GM19239 (cell line): ENCODE data around the gene B4GALT1.
A peak's percentile ranks its signal among the peaks of the same experiment; 100 is the strongest.
"Not testable (repeated sequence)": the region's sequence is repeated elsewhere in the genome, so short reads cannot be mapped to it uniquely, and the experiment has no call there.

Experiments used
- DNase-seq: peaks from one replicate; pipeline ENCODE4 v3.0.0; 2011; ENCODE audit warnings: low spot score; ENCODE audit not compliant: insufficient read length
- FAIRE-seq: peaks from 2 replicates; lab custom pipeline; 2011; peaks lifted over from hg19 to GRCh38; lab: Jason Lieb, UNC

Gene B4GALT1

DNA sequence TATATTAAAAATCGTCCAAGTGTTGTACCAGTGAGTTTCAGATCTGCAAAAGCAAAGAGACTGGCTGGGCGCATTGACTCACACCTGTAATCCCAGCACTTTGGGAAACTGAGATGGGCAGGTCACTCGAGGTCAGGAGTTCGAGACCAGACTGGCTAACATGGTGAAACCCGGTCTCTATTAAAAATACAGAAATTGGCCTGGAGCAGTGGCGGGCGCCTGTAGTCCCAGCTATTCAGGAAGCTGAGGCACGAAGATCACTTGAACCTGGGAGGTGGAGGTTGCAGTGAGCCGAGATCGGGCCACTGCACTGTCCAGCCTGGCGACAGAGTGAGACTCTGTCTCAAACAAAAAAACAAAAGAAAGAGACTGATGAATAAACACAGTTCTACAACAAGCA, 18.3 kb upstream of the B4GALT1 start:
- FAIRE-seq (no peak), DNase-seq (no peak)

DNA sequence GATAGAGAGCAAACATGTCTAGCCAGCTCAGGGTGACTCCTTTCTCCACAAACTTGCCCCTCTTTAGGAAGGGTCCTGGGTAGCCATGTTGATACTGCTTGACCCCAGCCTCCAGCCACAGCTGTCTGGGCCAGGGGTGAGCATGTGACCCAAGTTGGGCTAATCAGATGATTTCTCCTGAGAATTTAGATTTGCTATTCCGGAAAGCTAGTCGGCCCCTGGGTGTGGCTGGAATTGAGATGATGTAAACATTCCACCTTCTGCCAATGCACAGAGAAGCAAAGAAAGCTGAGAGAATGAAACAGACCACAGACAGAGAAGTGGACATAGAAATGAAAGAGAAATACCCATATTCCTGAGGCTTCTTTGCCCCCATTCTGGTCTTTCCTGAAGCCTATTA, 17.8 kb upstream of the B4GALT1 start:
- FAIRE-seq: no peak
- DNase-seq: no peak

DNA sequence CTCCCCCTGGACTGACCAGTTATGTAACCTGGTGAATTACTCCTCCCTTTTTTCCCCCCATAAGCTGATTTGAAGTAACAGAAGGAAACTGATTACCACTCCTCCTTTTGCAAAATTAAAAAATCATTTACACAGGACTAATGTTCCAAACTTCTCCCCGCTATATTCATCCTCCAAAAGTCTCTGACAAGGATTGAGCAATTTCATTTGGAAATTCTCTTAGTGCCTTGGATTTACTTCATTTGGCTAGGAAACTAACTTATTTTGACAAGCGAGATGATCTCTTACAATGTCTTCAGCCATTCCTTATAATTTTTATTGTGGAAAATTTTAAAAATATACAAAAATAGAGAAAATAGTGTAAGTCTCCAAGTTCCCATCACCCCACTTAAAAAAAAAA, 15.4 kb upstream of the B4GALT1 start:
- DNase-seq (no peak), FAIRE-seq (no peak)

DNA sequence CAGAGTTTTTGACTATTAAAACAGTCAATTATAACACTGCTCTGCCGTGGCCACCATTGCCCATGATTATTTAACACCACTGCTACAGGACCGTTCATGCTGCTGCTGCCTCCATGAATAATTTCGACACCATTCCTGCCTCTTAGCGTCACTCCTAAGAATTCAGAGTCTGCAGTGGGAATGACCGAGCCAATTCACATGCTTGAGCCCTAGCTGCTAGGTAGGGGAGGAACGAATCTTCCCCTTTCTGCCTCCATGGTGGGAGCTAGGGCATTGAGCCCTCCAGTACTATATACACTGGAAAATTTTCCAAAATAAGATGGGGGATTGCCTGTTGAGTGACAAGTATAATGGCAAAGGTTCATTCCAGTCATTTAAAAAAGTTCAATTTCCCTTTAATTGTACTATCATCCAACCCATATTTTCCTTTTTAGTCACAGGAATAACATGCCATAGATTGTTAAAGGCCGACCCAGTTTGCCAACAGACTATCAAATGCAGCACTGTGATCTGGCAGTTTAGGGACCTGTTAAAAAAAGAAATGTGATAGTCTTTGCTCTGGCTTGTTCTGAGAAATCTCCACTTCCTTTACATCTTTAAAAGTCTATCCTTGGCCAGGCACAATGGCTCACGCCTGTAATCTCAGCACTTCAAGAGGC, 13.5 kb upstream of the B4GALT1 start:
- DNase-seq: no peak
- FAIRE-seq: no peak

DNA sequence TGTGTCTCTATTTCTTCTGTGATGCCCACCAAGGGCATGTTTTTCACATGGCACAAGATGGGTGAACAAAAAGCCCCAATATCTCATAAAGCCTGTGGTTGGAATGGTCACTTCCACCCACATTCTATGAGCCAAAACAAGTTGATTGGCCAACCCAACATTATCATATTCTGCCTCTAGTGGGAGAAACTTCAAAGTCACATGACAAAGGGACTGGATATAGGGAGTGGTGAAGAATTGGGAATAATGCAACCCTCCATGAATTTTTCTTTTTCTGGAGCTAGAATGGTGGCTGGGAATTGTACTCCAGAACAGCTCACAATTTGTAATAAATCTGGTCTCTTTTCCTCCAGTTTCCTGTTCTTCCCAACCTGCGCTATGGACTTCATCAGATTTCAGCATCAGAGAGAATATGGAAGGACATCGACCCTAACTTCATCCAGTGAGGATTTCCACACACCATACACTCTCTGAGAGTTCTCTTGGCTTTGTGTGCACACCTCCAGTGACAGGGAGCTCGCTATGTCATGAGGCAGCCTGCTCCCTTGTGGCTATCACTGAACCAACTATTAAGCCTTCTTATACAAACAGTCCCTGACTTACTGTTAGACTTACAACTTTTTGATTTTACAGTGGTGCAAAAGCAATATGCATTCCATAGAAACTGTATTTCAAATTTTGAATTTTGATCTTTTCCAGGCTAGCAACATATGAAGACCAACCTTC, 12.0 kb upstream of the B4GALT1 start:
- no peak for FAIRE-seq
- no peak for DNase-seq

DNA sequence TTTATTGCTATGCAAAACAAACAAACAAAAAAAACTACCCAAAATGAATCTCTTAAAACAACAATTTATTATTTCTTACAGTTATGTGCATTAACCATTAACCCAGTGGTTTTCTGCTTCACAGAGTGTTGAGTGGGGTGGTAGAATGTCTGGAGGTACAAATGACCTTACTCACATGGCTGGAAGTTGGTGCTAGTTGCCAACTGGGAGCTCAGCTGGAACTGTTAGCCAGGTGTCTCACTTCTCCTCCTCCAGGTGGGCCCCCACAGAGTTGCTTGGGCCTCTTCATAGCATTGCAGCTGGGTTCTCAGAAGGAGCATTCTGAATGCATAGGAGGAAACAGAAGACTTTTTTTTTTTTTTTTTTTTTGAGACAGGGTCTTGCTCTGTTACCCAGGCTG, 10.5 kb upstream of the B4GALT1 start:
- FAIRE-seq (peak; percentile 81), DNase-seq (no peak)

DNA sequence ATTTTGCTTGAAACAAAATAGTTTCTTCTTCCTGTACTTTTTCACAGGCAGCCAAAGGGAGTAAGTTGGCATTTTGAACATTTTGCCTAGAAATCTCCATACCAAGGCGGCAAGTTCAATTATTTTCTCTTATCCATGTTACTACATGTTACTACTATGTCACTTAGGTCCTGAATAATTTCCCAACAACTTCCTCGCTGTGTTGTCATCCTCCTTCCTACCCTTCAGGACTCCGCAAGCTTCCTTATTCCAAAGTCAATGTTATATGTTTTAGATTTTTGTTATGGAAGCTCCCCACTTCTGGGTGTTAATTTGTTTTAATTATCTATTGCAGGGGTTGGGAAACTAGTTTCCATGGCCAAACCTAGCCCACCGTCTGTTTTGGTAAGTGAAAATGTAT, 9.9 kb upstream of the B4GALT1 start:
- FAIRE-seq: no peak
- DNase-seq: no peak

DNA sequence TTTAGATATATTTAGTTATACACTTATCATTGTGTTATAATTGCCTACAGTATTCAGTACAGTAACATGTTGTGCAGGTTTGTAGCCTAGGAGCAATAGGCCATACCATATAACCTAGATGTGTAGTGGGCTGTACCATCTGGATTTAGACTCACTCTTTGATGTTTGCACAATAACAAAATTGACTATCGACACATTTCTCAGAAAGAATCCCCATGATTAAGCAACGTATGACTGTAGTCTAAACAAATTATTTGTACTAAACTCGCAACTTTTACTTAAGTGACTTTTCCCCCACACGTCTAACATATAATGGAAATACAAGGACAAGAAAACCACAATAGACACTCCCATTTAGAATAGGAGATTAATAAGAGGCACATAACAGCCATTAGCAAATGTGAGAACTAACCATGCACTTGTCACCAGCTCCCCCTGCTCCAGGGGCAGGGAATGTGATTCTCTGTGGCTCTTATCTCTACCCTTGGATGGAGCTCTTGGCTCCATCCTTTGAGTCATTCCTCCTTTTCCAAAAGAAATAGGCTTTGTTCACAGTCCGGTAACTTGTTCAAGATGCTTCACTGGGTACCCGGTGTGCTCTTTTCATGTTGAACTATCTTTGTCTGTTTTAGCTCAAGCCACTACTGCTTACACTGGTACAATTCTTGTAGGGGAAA, 8.7 kb upstream of the B4GALT1 start:
- DNase-seq: no peak
- FAIRE-seq: no peak

DNA sequence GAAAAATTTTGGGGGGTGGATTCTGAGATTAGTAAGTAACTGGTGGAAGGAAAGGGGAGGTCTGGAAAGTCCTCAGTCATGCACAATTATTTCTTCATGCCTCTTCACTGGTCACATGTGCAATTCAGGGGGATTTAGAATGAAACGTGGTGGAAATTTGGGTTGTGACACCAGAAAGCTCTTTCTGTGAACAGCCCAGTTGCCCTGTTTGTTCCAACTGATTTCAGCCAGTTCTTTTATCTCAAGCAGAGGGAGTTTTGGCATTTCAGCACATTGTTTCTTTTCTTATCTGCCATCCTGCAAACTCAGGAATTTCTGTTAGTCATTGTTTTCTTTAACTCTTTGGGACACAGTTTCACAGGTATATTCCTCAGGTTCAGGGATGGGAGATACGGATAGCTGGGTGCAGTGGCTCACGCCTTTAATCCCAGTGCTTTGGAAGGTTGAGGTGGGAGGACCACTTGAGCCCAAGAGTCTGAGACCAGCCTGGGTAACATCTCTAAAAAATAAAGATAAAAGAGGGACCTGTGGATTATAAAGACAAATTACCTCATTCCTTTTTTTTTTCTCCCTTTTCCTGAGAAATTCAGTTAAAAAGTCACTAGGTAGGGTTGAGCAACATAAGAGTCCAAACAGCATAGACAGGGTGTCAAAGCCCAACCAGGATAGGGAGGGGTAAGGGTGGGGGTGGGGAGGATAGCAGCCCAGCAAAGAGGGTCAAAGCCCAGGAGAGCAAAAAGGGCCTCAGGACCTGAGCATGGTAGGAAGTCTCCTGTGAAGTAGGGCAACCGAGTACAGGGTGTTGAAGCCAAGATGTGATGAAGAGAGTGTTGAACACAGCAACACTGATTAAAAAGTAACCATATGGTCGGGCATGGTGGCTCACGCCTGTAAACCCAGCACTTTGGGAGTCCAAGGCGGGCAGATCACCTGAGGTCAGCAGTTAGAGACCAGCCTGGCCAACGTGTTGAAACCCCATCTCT, 5.4 kb upstream of the B4GALT1 start:
- DNase-seq (no peak), FAIRE-seq (no peak)

DNA sequence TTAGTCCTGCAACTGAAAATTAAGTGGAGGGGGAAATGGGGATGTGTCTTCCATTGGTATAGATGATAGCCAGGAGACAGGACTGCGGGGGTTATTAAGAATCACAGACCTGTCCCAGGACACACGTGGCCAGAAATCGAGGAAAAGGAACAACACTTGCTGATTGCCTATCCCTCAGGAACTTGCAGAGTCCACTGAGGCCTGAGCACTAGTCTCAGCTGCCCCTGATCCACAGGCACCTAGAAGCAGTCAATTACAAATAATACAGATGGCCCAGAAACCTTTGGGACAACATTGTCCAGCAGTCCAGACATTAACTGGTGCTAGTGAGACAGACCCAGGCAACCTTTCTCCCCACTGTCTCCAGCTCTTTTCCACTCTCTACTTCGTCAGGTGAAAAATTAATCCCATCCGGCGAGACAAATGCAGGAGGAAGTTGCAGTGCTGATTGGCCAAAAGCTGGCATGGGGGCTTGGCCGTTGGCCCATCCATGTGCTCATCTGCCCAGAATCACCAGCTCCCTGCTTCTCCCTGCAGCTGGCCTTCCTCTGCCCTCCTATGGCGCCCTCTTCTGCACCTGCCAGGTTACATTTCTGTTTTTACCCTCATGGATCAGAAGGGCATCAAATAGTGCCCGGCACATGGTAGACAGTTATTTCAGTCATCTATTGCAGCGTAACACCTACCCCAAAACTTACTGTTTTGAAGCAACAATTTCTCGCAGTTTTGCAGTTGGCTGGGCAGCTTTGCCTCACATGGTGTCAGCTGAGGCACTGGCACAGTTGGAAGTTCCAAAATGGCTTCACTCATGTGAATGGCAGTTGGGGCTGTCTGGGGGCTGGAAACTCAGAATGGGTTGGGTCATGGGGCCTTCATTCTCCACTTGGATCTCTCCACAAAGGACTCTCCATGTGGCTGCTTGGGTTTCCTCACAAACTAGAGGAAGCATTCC, 3.6 kb upstream of the B4GALT1 start:
- FAIRE-seq: no peak
- no peak for DNase-seq

DNA sequence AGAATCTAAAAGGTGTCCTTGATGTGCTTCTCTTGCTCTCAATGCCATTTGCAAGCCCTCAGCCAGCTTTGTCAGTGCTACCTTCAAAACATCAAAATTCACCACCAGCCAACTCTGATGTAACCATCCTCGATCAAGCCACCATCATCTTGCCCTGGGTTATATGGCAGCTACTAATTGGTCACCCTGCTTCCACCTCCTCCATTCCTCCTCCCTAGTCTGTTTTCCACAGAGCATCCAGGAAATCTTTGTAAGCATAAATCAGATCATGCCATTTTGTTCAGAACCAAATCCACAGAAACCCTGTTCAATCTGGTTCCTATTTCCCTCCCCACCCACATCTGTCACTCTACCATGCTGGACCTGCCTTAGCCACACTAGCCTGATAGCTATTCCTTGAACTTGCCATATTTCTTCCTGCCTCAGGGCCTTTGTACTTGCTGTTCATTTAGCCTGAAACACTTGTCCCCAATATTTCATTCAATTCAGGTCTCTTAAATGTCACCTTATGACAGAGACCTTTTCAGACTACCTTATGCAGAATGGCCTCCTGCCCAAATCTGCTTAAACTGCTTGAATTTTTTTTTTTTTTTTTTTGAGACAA, 1.9 kb upstream of the B4GALT1 start:
- FAIRE-seq (no peak), DNase-seq (no peak)

DNA sequence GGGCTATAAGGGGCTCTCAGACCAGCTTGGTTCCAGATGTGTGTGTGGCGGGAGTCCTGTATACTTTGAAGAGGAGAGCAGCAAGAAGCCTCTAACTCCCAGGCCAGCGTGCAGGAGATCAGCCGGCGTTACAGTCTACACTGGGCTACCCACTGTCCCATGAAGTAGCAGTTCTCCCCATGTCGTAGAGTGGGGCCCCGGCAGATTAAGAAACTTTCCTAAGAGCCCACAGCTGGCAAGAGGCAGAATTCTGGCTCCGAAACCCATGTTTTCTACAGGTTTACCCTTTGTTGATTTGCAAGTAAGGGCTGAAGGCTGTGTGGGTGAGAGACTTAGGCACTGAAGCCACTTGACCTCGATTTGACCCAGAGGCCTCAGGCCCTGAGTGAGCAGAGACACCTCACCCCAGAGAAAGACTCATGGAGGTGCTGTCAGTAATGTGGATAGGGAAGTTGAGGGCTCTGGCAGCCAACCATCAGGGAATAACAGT, 881 bp upstream of the B4GALT1 start:
- DNase-seq (no peak), FAIRE-seq (peak; percentile 87)

DNA sequence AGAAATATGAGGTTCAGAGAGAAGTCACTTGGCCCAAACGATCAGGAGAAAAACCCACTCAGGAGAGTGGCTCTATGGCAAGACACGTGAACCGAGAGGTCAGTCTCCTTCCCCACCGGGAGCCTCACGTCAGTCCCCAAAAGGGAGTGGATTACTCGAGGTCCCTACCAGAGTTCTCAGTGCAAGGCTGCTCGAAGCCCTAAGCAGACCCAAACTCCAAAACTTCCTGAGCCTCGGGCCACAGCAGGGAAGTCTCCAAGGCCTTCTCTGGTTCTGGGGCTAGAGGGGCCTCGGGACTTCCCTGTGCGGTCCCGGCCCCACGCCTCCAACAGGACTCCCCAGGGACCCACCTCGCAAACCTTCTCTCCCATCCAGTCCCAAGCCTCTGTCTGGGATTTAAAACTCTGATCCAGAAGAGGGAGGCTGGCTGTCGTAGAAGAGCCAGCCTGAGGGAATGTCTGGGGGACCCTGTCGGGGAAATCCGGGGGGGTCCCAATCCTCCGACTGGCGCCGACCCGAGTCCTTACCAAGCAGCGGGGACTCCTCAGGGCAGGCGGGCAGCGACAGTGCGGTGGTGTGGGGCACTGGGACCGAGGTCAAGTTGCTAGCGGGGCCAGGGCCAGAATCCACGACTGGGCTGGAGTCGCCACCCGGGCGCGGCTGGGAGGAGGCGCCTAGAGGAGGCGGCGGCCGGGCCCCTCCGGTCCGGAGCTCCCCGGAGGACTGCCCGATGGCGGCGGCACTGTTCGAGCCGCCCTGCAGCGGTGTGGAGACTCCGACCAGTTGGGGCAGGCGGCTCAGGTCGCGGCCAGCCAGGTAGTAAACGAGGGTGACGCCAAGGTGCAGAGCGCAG, 679 bp downstream of the B4GALT1 start:
- no peak for FAIRE-seq
- no peak for DNase-seq

DNA sequence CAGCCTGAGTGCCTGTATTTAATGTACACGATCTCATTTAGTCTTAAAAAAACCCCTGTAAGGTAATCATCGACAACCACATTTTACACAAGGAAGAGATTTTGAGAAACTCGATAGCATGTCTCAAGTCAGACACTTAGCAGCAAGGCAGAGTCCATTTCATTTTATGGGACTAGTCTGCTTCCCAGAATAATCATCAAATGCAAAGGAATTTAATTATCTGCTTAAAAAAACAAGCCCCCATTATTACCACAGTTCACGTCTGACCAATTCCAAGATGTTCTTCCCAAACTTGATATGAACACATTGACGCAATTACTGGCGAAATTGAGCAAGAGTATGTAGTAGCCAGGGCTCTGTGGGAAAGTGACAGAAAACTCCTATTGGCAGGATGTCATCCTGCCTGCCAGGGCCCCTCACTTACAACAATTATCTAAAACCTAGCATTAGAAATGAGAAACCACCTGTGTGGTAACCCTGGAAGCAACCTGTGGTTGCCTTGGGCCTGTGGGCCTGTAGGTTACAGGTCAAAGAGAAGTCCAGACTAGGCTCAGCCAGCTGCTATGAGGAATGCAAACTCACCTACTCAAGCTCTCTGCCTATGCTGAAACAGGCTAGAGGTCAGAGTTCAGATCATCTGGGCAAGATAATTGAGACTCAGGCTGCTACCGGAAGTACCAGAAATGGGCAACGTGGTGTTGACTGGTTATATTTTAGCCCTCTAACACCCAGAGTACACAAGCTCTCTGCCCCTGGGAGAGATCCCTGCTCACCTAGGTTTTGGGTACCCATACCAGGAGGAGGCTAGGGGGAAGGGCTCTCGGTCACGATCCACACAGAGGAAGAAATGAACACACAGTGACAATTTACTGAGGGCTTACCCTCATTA, 1.6 kb downstream of the B4GALT1 start:
- peak; percentile 97 for FAIRE-seq
- DNase-seq: peak; percentile 48

DNA sequence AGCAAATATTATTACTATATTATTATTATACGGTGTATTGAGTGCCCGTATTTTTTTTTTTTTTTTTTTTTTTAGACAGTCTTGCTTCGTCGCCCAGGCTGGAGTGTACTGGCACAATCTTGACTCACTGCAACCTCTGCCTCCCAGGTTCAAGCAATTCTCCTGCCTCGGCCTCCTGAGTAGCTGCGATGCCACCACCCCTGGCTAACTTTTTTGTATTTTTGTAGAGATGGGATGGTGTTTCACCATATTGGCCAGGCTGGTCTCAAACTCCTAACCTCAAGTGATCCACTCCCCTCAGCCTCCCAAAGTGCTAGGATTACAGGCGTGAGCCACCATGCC, 2.2 kb downstream of the B4GALT1 start:
- not testable (repeated sequence) for FAIRE-seq, DNase-seq

DNA sequence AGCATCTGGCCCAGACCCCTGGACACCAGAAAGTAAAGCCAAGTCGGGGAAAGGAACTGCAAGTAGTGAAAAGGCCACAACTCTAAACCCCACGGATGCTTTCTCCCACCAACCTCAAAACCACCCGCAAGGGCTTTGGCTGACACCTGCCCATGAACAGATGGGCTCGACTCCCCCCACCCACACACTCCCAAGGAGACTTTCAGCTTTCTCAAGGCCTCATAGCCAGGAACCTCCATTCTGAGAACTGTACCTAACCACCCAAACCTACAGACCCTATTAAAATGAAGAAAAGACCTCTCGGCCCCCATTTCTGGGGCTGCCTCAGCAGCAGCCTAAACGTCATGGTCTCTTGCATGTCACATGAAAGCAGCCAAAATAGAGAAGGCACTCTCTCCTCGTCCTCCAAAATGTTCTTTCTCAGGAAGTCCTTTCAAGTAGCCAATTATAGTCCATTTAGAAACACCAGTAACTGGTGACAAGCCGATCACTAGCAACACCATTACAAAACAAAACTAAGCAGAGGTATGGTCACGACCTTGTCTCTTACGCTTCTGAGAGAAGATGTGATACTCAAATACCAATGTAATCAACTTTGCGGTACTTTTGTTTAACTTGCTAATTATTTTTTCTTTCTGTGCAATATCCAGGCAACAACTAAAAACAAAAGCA, 2.9 kb downstream of the B4GALT1 start:
- peak; percentile 99 for FAIRE-seq
- no peak for DNase-seq
